ENCODE results near the gene BLMH.

- TF ChIP-seq CTCF (IDR thresholded peaks at IDR 0.05; ENCODE audit: low read depth, low read length, missing input control) (no peak), ATF3 (IDR thresholded peaks at IDR 0.05) (no peak), RXRA (IDR thresholded peaks at IDR 0.05) (no peak), REST (IDR thresholded peaks at IDR 0.05) (no peak)
Observed at GRCh38 chr17:30210901-30211300, 80.8 kb downstream of the BLMH start.
